ENCODE measurements around the gene DMD.

The DMD gene

DNA sequence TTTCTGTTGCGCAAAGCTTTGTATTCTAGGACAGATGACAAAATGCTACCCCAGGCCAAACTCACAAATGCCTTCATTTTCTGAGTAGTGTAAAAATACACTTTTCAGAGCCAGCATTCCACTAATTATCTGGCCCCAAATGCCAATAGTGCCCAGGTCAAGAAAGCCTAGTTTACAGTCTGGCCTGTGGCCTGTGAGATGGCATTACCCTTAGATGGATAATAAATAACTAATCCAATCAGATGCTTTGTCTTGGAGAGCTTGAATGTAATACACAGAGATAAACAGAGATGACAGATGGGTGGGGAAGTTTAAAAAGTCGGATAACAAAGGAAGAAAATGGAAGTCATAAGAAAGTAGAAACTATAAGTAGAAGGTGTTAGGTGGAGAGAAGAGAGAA is 1874.9 kb downstream of the DMD start:
- no peak for DNase-seq (ENCODE audit: low read depth)

GRCh38 chrX:31334997-31335396 is 1876.4 kb downstream of the DMD start:
- no peak for DNase-seq (ENCODE audit: low read depth)

DNA sequence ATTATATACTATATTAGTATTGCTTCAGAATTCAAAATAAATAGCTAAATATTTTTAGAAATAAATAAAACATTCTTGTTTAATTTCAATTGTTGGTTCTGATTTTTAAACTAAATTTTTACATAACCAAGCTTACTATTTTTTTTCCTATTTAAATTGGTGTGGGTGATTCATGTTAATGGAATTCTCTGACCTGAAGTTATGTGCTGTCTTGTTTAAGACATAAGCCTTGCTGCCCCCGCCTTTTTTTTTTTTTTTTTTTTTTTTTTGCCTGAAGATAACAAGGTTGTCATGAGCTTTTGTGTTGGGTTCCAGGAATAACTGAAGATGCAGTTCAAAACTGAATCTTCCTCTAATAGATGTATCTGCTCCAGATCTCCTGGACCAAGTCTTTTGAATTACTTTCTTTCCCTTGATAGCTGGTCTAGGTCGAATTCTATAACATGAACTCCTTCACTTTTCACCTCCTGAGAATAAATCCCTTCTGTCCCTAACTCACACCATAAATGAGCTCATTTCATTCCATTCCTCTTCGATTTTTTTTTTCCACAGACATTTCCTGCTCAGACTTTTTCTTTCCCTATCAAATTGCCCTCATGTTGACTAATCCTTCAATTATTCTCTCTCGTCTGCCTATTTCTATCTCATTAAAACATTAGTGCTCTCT is 1878.1 kb downstream of the DMD start:
- no peak for DNase-seq (ENCODE audit: low read depth)

DNA sequence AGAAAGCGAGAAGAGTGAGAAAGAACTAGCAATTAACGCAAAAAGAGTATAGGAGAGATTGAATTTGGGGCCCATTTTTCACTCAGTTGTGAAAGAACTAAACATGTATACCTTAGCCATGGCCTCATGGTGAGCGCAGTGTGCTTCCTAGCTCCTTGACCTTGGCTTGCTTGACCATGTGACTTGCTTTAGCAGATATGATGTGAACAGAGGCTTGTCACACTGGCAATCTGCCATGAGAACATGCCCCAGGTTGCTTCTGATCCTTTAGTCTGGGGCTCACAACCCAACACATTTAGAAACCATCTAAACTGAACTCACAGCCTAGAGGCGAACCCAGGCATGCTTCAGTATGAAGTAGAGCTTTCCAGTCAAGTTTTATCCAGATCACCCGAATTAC is 1879.4 kb downstream of the DMD start:
- DNase-seq (ENCODE audit: low read depth) = no peak

GRCh38 chrX:31331015-31331414 is 1880.3 kb downstream of the DMD start:
- DNase-seq (ENCODE audit: low read depth) = no peak

GRCh38 chrX:31329298-31329697 is 1882.1 kb downstream of the DMD start:
- DNase-seq (ENCODE audit: low read depth) = no peak

- no peak for DNase-seq (ENCODE audit: low read depth)
Measured at GRCh38 chrX:31323658-31324057, 1887.7 kb downstream of the DMD start.

DNA sequence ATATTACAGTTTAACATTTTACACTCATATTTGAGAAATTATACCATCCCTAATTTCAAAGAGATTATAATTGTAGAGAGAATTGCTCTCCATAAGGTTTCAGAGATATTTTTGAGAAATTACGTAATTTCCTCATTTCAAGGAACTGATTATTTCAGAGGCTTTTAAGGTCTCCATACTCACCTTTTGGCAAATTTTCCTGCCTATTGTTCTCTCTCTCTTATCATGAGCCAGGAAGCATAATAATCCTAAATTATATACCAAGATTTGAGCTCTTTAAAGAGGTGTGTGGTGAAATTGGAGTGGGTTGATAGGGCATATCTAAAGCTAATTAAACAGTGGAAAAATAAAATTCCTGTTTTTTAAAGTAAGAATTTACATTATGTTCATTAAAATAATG is 1890.6 kb downstream of the DMD start:
- no peak for DNase-seq (ENCODE audit: low read depth)

- no peak for DNase-seq (ENCODE audit: low read depth)
Measured at GRCh38 chrX:31319586-31319985, 1891.8 kb downstream of the DMD start.

DNA sequence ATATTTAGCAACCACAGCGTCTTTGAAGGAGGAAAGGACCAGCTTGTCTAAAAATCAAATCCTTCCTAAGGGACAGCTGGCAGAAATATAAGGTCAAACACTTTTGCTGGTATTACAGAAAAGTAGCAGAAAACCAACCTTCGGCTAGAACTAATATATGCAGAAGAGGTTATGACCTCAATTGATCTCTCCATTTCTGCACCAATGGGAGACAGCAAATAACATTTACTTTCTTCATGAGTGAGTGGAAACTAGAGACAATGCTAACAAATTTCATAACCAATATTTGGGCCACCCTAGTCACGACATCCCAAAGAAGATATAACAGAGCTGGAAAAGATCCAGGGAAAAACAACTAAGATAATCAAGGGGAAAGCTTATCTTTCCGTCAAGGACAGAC is 1892.5 kb downstream of the DMD start:
- no peak for DNase-seq (ENCODE audit: low read depth)

DNA sequence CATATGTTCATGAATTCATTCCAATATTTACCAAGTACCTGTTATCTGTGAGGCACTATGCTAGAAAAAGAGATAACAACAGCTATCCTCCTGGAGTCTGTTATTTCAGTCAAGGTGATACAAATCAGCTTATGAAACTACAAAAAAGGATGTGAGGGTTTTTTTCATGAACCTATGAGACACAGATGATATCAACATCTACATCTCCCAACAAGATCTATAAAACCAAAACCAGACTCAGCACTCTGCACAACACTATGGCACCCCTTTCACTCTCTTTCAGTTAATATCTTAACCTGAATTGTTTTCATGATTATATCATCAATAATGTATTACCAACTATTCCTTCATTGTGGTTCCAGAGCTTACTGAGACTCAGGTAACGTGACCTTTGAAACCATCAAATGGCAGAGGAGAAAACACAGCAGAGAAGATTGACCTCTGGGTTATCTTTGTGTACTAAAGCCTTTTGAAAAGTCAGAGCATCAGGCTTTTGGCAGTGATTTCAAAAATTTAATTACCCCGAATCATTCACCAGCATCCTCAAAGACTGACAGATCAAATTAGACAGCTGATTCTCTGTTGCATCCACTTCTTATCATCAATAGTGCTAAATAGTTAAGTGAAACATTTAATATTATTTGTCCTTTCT is 1894.9 kb downstream of the DMD start:
- no peak for DNase-seq (ENCODE audit: low read depth)

DNA sequence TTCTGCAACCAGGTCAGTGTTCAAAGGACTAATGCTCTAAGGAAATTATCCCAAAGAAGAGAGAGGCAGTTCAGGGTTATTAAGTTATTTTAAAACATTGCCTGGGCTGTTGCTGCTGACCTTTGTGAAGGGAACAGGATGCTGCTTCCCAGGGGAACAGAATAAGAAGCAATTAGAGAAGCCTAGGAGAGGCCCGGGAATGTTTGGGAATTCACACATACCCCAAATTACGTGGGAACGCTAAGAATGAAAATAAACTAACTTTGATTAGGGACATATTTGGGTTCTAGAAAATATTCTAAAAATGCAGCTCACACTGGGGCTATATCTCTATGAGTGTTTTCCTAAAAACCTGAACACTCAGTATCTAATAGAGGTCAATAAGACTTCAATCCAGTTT is 1896.4 kb downstream of the DMD start:
- no peak for DNase-seq (ENCODE audit: low read depth)

DNA sequence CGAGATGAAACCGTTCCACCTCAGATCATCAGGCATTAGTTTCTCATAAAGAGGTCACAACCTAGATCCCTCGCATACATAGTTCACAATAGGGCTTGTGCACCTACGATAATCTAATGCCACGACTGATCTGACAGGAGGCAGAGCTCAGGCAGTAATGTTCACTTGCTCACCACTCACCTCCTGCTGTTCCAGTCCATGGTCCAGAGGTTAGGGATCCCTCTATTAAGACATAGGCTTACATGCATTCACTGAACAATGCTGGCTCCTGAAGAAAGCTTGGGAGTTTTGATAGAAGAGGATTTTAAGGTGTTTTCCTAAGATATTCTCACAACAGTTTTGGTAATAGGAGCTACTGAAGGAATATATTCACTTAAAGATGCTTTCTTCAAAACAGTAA is 1903.4 kb downstream of the DMD start:
- DNase-seq (ENCODE audit: low read depth) = no peak

DNA sequence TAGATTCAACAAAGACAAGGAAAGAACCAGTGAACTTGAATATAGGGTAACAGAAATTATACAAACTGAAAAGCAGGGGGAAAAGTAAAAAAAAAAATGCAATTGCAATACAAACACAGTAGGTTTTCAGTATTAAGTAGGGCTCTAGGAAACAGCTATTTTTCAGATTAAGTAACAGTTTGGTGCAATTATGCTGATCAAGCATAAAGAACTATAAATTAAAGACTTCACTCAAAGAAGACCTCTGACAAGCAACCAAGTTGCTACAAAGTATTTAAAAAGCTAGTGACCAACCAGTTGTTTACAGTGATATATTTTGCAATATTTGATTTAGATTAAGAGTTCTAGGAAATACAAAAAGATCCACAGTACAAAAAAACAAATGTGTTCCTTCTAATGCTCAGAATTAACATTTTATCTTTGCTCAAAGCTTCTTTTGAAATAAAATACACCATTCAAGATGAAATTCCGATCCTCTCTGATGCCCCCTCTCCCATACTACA is 1908.7 kb downstream of the DMD start:
- no peak for DNase-seq (ENCODE audit: low read depth)

GRCh38 chrX:31301941-31302340 is 1909.4 kb downstream of the DMD start:
- no peak for DNase-seq (ENCODE audit: low read depth)

DNA sequence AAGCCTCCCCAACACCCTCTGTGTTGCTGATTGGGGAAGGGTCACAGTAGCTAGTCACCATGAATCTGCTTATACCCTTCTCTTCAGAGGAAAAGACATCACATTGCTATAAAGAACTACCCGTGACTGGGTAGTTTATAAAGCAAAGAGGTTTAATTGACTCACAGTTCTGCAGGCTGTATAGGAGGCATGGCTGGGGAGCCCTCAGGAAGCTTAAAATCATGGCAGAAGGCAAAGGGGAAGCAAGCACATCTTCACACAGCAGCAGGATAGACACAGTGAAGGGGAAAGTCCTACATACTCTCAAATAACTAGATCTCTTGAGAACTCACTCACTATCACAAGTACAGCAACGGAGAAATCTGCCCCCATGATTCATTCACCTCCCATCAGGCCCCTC is 1910.1 kb downstream of the DMD start:
- no peak for DNase-seq (ENCODE audit: low read depth)

DNA sequence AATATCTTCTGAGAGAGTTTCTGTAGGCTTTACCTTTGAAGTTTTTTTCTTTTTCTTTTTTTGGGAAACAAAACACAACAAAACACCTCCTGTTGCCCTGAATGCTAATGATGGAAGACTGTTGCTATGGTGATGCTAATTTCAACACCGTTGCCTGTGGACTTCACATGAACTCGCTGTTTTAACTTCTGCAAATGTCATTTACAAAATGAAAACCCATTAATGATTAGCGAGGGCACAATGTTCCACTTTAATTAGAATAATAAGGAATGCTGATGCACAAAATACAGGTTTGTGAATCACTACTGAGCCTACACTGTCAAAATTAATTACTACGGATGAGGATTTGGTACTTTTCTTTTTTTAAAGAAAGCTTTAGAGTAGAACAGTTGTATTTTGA is 1912.4 kb downstream of the DMD start:
- DNase-seq (ENCODE audit: low read depth) = no peak

DNA sequence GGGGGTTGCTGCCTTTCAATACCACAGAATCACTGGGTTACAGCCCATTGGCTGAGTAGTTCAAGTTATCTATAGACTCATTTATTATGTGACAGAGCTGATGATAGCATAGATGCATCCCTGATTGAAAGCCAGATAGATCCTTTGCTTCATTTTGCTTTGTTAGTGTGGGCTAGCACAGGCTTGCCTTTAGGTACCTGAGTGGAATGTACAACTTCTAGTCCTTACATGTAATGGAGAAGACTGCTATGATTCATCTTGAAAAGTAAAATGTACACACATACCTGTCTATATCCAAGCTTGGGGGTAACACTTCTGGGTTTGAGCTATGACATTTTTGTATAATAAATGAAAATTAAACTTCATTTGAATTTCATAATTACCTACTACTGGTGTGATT is 1913.5 kb downstream of the DMD start:
- DNase-seq (ENCODE audit: low read depth) = no peak

GRCh38 chrX:31294475-31294874 is 1916.9 kb downstream of the DMD start:
- no peak for DNase-seq (ENCODE audit: low read depth)

- no peak for DNase-seq (ENCODE audit: low read depth)
Measured at GRCh38 chrX:31293409-31293808, 1917.9 kb downstream of the DMD start.

GRCh38 chrX:31291131-31291530 is 1920.2 kb downstream of the DMD start:
- DNase-seq (ENCODE audit: low read depth) = no peak

DNA sequence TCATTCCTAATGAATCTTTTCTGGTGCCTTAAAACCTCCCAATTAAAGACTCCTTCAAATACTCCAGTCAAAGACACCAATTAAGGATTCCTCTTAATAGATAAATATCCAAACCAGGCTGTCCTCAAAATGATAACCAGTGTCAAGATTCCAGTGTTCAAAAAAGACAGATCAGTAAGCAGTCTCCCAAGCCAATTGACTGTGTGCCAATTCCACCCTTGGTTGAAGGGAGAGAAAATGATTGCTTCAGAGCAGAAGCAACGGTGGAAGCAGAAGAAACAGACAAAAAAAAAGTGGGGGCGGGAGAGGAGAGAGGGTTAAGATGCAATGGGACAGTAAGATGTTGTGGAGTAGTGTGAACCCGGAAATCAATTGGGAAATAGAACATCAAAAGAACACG is 1923.5 kb downstream of the DMD start:
- DNase-seq (ENCODE audit: low read depth) = no peak

DNA sequence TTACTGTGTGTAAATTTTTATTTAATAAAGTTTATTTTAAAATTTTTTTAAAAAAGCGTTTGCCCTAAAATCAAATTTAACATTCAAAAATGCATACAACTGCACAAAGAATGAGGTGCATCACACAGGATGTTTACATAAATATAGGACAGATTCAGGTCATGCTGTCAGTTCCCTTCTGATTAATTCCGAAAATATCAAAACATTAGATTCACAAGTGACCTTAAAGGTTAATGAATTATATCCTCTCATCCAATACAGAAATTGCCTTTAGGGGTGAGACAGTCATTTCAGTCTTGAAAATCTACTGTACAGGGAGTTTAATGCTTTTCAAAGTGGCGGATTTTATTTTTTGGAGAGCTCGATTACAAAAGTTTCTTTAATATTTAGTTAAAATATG is 1930.8 kb downstream of the DMD start:
- no peak for DNase-seq (ENCODE audit: low read depth)

DNA sequence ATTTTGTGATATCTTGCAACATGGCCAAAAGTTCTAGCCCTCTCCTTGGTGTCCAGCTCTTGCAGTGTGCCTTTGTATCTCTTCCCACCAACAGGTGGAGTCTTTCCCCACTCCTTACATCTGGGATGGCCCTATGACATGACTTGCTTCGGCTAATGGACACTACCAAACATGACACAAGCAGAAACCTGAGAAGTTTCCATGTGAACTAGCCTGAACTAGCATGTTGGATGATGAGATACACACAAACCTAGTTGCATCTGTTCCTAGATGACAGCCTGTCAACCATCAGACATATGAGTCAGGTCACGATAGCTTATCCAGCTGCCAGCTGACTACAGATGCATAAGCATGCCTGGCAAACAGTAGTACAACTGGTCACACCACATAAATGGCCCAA is 1932.0 kb downstream of the DMD start:
- DNase-seq (ENCODE audit: low read depth) = no peak
